DMS53 treated with DMSO at 0.1 percent for 48 hours (cell line): Measurements from ENCODE around the gene ZNF76.

Source experiments
- DNase-seq: peaks from one replicate; lab custom pipeline; 2025; ENCODE audit not compliant: unreplicated experiment; lab: John Stamatoyannopoulos, UW

ZNF76 gene

DNA sequence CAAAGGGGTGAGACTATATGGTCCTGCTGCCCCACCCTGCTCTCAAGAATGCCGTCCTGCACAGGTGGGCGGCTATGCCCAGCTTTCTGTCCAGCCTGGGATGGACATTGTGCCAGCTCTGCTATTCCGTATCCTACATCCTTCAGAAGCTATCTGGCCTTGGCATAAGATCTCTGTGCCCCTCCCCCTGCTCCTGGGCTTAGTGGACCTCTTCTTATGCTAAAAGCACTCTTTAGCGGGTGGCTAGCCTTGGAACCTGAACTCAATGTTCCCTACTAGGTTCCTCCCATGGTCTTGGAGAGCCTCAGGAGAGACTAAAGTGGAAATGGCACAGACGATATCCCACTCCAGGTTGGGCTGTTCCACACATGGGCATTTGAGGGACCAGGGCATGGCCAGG is 23.3 kb upstream of the ZNF76 start:
- no peak for DNase-seq

GRCh38 chr6:35237476-35237875 is 22.1 kb upstream of the ZNF76 start:
- DNase-seq = no peak

DNA sequence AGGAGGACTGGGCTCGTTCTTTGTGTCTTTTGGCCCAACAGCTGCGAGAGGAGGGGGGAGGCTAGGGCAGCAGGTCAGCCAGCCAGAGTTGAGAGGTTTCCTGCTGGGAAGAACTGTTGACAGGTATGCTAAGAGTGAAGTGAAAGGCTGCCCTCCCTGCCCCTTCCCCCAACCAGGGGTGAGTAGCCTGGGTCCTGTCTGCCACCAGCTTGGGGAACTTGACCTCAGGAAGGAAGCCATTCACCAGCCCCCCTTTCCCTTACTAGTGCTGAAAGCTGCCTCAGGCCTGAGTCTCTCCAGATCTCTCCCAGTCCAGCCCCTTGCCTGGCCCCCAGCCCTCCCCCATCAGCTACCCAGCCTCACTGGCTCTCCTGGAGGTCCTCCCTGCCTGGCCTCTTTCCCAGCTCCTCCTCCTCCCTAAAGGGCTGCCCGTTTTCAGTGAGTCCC is 20.7 kb upstream of the ZNF76 start:
- DNase-seq = no peak

- DNase-seq = no peak
Observed at GRCh38 chr6:35239581-35239980, 20.0 kb upstream of the ZNF76 start.

- peak; percentile 53 for DNase-seq
Observed at GRCh38 chr6:35240838-35241801, 18.4 kb upstream of the ZNF76 start.

DNA sequence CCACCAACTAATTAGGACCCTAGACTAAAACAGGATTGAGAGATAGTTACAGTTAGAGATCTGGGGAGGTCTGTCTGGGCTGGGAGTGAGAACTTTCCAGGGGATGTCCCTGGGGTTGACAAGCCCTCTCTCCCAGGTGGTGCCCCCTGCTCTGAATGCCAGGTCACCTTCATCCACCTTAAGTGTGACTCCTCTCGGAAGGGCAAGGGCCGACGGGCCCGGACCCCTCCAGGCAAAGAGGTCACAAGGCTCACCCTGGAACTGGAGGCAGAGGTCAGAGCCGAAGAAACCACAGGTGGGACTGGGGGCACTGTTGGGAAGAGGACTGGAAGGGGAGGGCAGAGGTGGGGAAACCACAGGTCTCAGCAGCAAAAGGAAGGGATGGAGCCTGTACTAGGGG is 17.0 kb upstream of the ZNF76 start:
- DNase-seq = no peak

DNA sequence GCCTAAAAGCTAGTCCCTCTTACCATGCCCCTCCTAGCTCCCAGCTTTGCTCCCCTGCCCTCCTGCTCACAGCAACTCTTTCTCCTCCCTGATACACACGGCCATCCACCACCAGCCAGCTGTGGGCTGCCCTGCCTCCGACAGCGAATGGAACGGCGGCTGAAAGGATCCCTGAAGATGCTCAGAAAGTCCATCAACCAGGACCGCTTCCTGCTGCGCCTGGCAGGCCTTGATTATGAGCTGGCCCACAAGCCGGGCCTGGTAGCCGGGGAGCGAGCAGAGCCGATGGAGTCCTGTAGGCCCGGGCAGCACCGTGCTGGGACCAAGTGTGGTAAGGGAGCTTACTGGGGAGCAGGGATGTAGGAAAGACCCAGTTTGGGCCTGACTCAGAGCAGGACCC is 16.6 kb upstream of the ZNF76 start:
- DNase-seq = no peak

DNA sequence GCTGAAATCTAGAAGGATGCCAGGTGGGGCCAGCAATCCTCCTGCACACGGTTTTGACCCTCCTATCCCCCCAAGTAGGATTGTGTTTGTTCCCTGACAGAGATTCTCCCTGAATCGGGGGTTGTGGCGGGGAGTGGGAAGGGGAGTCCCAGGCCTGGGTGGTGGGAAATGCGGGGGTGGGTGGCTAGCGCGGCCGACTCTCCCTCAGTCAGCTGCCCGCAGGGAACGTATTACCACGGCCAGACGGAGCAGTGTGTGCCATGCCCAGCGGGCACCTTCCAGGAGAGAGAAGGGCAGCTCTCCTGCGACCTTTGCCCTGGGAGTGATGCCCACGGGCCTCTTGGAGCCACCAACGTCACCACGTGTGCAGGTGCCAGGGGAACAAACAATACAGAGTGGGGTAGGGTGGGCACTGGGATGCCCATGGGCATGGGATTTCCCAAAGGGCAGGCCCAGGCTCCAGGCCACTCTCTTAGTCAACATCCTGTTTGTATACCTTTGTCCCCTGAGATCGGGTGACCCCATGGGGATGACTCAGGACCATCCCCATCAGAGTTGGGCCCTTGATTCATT is 16.1 kb upstream of the ZNF76 start:
- DNase-seq = no peak

DNA sequence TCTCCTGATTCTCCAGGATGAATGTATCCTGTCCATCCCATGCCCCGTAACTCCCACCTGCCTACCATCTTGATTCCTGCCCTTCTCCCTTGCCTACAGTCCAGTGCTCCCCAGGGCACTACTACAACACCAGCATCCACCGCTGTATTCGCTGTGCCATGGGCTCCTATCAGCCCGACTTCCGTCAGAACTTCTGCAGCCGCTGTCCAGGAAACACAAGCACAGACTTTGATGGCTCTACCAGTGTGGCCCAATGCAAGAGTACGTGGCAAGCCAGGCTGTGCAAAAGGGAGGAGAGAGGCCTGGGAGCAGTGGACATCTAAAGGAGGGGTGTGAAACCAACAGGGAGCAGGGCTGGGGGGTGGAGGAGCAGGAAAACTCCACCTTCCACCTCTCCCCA is 15.0 kb upstream of the ZNF76 start:
- no peak for DNase-seq

- DNase-seq = no peak
Observed at GRCh38 chr6:35247642-35248231, 11.8 kb upstream of the ZNF76 start.

DNA sequence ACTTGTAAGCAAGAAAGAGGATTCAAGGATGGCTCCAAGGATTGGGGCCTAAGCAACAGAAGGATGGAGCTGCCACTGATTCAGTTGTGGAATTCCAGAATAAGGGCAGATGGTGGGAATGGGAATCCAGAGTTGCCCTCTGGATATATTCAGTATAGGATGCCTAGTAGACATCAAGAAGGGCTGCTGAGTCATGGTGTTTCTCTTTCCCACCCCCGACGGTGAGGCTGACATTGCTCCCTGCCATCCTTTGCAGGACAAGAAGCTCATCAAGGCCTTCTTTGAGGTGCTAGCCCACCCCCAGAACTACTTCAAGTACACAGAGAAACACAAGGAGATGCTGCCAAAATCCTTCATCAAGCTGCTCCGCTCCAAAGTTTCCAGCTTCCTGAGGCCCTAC is 11.2 kb upstream of the ZNF76 start:
- no peak for DNase-seq

- DNase-seq = no peak
Observed at GRCh38 chr6:35248965-35249364, 10.6 kb upstream of the ZNF76 start.

GRCh38 chr6:35251949-35252348 is 7.6 kb upstream of the ZNF76 start:
- DNase-seq = no peak

DNA sequence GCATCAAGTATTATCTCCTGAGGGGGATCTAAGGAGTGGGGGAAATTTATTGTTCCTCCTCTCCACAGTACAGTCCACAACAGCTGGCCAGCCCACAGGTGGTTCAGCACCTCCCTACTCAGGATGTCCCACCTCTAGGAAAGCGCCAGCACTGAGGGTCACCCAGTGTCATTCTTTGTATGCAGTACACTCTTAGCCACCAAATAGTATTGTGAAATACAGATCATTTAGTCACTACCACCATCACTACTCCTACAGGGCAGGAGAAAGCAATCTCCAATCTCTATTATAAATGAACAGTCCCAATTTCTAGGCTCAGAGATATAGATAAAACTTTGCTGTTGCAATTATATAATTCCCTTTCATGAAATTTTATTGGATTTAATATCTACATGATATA is 6.3 kb upstream of the ZNF76 start:
- no peak for DNase-seq

GRCh38 chr6:35258336-35258735 is 1.2 kb upstream of the ZNF76 start:
- no peak for DNase-seq

- DNase-seq = no peak
Observed at GRCh38 chr6:35258858-35259193, 709 bp upstream of the ZNF76 start.

GRCh38 chr6:35259948-35260590 is 534 bp downstream of the ZNF76 start:
- no peak for DNase-seq

DNA sequence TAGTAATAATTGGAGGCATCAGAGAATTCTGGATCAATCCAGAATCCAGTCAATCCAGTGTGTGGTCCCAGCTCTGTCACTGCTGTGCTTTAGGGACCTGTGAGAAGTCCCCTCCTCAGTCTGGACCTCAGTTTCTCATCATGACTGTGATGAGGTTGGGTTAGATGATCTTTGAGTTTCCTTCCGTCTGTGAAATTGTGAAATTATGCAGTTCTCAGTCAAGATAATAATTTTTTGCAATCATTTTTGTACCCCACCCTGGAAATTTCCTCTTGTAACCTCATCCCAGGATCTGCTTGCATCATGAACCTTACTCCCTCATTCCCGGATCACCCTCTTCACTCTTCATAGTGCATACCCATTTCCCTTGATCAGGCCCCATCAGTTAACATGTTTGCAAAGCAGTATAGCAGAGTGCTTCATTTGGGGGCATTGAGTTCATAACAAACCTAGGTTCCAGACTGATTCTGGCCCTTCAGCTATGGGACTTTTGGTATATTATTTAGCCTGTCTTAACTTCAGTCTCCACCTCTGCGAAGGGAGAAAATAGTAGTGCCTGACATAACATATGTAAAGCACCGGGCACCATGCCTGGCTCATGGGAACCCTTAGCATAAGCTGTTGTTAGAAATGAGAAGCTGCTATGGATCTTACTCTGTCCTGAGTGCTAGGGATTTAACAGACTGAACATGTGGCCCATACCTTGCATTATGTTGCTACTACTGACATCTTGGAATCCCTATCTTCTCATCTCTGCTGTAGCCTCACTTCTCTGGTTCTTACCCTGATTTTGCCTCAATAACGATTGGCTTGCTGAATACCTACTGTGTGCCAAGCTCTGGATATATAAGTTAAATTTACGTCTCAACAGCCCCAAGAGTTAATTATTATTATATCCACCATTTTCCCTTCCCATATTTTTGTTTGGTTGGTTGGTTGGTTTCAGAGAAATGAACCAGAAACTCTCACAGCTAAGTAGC is 1.3 kb downstream of the ZNF76 start:
- no peak for DNase-seq

GRCh38 chr6:35262596-35262995 is 3.1 kb downstream of the ZNF76 start:
- DNase-seq = no peak

DNA sequence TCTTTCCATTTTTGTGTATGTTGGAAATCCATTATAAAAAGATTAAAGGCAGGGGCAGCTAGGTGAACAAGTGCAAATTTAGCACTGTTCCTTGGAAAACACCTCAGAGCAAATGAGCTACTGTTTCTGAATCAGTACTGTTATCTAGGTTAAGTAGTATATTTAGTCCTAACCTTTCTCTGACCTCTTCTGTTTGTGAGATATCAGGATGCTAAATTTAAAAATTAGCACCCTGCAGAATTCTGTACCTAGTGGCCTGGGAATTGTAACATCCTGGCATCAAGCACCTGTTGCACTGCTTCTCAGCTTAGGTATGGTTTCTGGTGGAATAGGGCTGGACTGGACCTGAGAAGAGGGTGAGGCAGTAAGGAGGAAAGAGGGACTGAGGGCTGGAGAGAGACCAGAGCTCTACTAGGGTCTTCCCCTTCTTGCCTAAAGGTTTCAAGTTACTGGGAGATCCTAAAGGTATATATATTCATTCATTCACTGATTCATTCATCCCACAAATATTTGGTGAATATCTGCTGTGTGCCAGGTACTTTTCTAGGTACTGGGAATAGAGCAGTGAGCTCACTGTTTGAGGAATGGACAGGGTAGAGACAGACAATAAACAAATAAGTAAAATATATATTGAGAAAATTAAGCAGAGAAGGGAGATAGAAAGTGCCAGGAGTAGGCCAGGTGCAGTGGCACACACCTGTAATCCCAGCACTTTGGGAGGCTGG is 5.2 kb downstream of the ZNF76 start:
- DNase-seq = no peak
